LNCaP clone FGC (cell line): ENCODE results near the gene CHRND.

Experiments used
- DNase-seq: peaks from one replicate; pipeline ENCODE4 v3.0.0-alpha.2; 2011; ENCODE audit warnings: low read depth
- H3K4me3 ChIP-seq: 2 replicates; pipeline ENCODE4 v1.5.1; 2011; ENCODE audit warnings: mild to moderate bottlenecking, low read depth, low read length, control low read depth
- TF ChIP-seq, protein P1 (sequence below): IDR thresholded peaks from 2 replicates; pipeline ENCODE4 v1.5.1; 2012; ENCODE audit warnings: mild to moderate bottlenecking; ENCODE audit not compliant: control insufficient read depth, insufficient read depth; ENCODE audit errors: extremely low read depth

Gene CHRND

DNA sequence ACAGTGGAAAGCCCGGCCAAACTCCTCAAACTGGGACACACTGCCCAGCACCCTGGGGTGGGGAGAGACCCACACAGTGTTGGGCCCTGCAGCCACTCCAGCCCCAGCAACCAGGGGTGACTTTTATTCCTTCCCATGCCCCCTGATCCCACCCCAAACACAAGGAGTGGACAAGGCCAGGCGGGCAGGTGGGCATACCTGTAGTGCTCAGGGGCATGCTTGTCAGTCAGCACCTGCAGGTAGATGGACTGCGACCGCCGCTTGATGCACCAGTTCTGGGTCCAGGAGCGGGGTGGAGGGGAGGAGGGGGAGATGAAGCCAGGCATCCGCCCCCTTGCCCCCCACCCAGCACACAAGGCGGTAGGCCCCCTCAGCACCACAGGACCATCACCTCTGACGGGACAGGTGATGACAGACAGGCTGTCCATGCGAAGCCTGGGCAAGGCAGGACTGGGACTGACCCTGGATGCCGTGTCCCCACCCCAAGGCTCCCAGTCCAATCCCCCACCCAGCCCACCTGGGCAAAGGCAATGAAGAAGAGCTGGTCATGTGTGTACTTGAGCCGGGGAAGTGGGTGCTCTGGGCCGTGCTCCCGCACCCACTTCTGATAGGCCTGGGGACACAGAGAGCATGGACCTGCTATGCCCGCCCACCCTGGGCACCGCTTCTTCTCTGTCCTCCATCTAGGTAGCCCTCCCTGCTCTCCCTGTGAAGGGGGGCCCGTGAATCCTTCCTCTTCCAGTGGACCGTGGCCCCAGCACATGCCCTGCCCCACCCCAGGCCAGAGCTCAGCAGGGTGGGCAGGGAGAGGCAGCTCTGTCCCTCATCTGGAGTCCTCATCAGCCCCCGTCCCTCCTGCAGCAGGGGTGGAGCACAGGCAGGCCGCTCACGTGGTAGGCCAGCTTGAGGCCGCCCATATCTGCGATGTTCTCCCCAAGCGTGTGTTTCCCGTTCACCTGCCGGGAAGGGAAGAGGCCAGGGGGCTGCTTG is 45.5 kb upstream of the CHRND start:
- DNase-seq: no peak
- H3K4me3 ChIP-seq: no peak overlapping the region
- TF ChIP-seq, protein P1, sequence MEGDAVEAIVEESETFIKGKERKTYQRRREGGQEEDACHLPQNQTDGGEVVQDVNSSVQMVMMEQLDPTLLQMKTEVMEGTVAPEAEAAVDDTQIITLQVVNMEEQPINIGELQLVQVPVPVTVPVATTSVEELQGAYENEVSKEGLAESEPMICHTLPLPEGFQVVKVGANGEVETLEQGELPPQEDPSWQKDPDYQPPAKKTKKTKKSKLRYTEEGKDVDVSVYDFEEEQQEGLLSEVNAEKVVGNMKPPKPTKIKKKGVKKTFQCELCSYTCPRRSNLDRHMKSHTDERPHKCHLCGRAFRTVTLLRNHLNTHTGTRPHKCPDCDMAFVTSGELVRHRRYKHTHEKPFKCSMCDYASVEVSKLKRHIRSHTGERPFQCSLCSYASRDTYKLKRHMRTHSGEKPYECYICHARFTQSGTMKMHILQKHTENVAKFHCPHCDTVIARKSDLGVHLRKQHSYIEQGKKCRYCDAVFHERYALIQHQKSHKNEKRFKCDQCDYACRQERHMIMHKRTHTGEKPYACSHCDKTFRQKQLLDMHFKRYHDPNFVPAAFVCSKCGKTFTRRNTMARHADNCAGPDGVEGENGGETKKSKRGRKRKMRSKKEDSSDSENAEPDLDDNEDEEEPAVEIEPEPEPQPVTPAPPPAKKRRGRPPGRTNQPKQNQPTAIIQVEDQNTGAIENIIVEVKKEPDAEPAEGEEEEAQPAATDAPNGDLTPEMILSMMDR: no peak

DNA sequence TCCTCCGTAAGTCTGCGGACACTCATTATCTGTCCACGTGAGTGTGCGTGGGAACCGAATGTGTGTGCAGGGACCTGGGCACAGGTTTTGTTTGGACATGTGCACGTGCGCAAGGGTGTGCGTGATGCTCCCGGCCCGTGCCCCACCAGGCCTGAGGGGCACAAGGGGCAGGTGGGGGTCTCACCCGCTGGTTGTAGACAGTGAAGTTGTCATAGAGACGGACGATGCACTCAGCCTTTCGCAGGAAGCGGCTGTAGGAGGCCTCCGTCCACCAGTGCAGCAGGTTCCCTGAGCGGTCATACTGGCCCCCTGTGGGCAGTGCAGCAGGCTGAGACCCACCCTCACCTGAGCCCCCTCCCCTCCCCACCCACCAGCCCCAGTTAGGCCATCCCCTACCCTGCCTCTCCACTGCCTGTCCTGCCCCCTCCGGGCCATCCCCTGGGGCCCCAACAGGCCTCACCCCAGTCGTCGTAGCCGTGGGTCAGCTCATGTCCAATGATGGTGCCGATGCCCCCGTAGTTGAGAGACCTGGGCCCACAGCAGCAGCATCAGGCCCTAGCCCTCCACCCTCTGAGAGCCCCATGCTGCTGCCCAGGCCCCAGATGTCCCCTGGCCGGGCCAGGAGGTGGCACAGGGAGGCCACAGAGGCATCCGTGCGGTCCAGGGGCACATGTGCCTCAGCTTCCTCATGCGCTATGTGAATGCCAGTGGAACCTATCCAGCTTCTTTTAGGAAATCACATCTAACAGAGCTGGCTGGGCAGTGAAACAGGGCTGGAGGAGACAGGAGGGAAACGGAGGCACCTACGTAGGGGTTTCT is 44.4 kb upstream of the CHRND start:
- TF ChIP-seq, protein P1: no peak
- DNase-seq: no peak
- H3K4me3 ChIP-seq: no peak overlapping the region

DNA sequence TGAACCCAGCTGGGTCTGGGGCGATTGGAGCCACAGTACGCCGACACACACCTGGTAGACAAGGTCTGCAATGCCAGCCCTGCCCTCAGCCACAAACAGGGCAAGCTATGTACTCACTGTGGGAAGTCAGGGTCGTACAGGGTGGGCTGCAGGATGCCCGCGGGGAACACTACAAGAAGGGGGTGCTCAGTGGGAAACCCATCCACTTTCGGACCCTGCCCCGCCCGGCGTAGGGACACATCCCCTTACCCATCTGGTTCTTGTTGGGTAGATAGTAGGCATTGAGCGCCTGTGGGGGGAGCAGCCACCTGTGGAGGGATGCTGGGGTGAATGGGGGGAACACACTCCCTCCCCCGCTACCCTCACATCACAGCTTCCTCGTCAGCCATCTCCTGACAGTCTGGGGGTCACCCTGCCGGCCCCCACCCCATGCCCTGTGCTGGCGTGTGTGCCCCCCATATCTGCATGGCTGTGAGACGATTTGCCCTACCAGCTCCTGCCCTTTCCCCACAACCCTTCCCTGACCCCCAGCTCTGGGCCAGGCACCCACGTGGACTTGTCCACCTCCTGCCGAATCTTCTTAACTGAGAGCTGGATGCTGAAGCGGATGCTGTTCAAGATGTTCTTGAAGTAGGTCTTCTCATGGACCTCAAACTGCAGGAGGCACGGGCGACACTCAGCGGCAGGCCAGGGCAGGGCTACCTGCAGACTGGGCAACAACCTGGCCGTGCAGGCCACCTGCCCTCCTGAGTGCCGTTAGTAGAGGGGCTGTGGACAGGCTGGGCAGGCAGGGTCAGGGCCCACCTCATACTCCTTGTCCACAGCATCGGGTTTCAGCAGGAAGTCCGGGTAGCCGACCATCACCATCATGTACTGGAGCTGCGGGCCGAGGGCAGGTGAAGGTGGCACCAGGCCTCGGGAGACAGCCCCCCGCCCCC is 43.4 kb upstream of the CHRND start:
- TF ChIP-seq, protein P1: no peak
- H3K4me3 ChIP-seq: no peak overlapping the region
- no peak for DNase-seq

DNA sequence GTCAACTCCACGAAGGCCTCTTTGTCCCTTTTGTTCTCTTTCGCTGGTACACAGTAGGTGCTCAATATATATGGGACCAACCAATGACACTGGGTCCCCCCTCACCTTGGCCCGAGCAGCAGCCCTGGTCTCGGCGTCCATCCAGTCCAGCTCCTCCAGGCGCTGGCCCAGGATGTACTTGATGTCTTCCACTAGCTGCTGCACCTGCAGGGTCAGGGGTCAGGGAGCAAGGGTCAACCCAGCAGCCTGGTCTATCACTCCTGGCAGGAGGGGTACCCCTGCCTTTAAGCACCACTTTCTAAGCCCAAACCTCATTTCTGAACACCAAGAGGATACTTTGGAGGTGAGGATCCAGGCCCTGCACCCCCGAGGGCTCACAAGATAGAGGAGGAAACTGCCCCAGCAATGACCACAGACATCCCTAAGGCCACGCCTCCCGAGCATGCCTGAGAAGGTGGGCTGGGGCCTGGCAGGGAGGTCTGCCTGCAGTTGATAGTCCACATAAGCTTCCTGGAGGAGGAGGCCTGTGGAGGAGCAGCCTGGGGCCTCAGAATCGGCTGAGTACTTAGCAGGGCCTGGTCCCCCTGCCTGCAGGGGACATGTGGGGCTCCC is 42.5 kb upstream of the CHRND start:
- TF ChIP-seq, protein P1: no peak
- no peak overlapping the region for H3K4me3 ChIP-seq
- no peak for DNase-seq

DNA sequence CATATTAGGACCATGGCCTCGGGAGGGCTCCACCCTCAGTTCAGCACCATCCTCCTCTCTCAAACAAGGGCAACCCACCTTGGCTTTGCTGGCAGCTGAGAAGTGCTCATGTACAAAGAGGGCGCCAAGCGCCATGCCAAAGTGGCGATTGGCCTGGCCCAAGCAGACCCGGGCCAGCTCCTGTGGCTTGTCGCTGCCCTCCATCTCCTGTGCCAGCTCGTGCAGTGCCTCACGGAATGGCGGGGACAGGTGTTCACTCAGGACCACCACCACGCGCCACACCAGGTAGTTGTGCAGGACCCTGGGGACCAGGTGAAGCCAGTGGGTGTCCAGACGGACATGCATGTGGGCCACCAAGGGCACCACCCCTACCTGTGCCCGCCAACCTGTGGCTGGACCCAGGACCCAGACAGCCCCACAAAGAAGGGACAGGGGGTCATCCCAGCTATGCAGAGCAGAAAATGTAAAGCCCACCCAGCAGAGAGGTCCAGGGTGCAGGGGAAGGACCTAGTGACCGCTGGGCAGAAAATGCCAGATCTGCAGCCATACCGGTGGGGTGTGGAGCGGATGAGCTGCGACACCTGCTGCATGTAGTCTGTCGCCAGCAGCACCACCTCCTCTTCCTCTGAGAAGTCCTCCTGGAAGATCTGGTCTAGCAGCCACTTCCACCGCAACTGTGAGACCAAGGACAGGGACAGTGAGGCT is 41.9 kb upstream of the CHRND start:
- H3K4me3 ChIP-seq: no peak overlapping the region
- no peak for DNase-seq
- TF ChIP-seq, protein P1: no peak
